WTC11 (cell line): Measurements from ENCODE around the gene LTBP1. TPM values are rescaled to one million over a fixed set of nuclear protein-coding genes. Genes with fewer than 3 reads are reported as not detected.

ENCODE experiments used
- ATAC-seq: fragments of 200-7000 bp; cut with Tn5 transposase; 2 replicates; pipeline ENCODE4 v1.10.0; 2021; ENCODE audit warnings: mild to moderate bottlenecking, moderate library complexity
- CTCF ChIA-PET: fragments of 300-600 bp; sonication (Branson Sonifier 250); formaldehyde crosslinking; loops from one replicate; lab custom pipeline; 2021; ENCODE audit warnings: antibody characterized with exemption; lab: Charles Lee
- POLR2A ChIA-PET: fragments of 350-600 bp; sonication (Branson Sonifier 250); formaldehyde crosslinking; loops from one replicate; lab custom pipeline; 2021; ENCODE audit warnings: antibody characterized with exemption; lab: Charles Lee
- DNase-seq: peaks from one replicate; pipeline ENCODE4 v3.0.0; 2021; ENCODE audit warnings: low spot score
- H3K27ac Mint-ChIP-seq: 2 replicates; pipeline ENCODE4 v1.8.0; 2021; ENCODE audit warnings: mixed read lengths
- H3K27me3 Mint-ChIP-seq: 2 replicates; pipeline ENCODE4 v1.8.0; 2021; ENCODE audit warnings: low read depth, mild to moderate bottlenecking, moderate library complexity, mixed read lengths
- H3K36me3 Mint-ChIP-seq: 2 replicates; pipeline ENCODE4 v1.8.0; 2021; ENCODE audit warnings: mixed read lengths
- H3K4me1 Mint-ChIP-seq: 2 replicates; pipeline ENCODE4 v1.8.0; 2022; ENCODE audit warnings: mixed read lengths
- H3K4me3 Mint-ChIP-seq: 2 replicates; pipeline ENCODE4 v1.8.0; 2021; ENCODE audit warnings: mild to moderate bottlenecking, moderate library complexity, mixed read lengths
- H3K9me3 Mint-ChIP-seq: 2 replicates; pipeline ENCODE4 v1.8.0; 2021; ENCODE audit warnings: mixed read lengths
- ATF3 ChIP-seq: sonication (generic); formaldehyde crosslinking; conservative IDR thresholded peaks from 2 replicates; pipeline ENCODE4 v1.8.1; 2022; ENCODE audit warnings: mild to moderate bottlenecking, missing genetic modification reagents
- ATF6 ChIP-seq: sonication (generic); formaldehyde crosslinking; IDR thresholded peaks from 2 replicates; pipeline ENCODE4 v1.8.1; 2023; ENCODE audit warnings: mild to moderate bottlenecking, missing genetic modification reagents
- CREB1 ChIP-seq: sonication (generic); formaldehyde crosslinking; IDR thresholded peaks from 2 replicates; pipeline ENCODE4 v1.8.0; 2023; ENCODE audit warnings: mild to moderate bottlenecking, missing genetic modification reagents
- CREM ChIP-seq: sonication (generic); formaldehyde crosslinking; IDR thresholded peaks from 2 replicates; pipeline ENCODE4 v1.8.1; 2022; ENCODE audit warnings: mild to moderate bottlenecking, missing genetic modification reagents, moderate library complexity
- ESRRA ChIP-seq: sonication (generic); formaldehyde crosslinking; IDR thresholded peaks from 2 replicates; pipeline ENCODE4 v1.8.1; 2022; ENCODE audit warnings: mild to moderate bottlenecking, missing genetic modification reagents, borderline replicate concordance
- ETV6 ChIP-seq: sonication (generic); formaldehyde crosslinking; IDR thresholded peaks from 2 replicates; pipeline ENCODE4 v1.8.1; 2022; ENCODE audit warnings: mild to moderate bottlenecking, missing genetic modification reagents
- HMGA2 ChIP-seq: fragments of 250-450 bp; sonication (Bioruptor Pico); IDR thresholded peaks from 2 replicates; pipeline ENCODE4 v1.4.0; 2021; ENCODE audit warnings: mild to moderate bottlenecking, moderate library complexity
- KAT7 ChIP-seq: sonication (generic); formaldehyde crosslinking; IDR thresholded peaks from 2 replicates; pipeline ENCODE4 v1.8.1; 2023; ENCODE audit warnings: missing genetic modification reagents, mild to moderate bottlenecking, borderline replicate concordance
- MXD4 ChIP-seq: fragments of 250-450 bp; sonication (Bioruptor Pico); IDR thresholded peaks from 2 replicates; pipeline ENCODE4 v1.8.0; 2021; ENCODE audit warnings: mild to moderate bottlenecking, moderate library complexity, borderline replicate concordance
- PRRX2 ChIP-seq: fragments of 250-450 bp; sonication (Bioruptor Pico); IDR thresholded peaks from 2 replicates; pipeline ENCODE4 v1.8.0; 2021; ENCODE audit warnings: mild to moderate bottlenecking
- TCF7 ChIP-seq: sonication (generic); formaldehyde crosslinking; IDR thresholded peaks from 2 replicates; pipeline ENCODE4 v1.8.0; 2022; ENCODE audit warnings: mild to moderate bottlenecking, low read depth, missing genetic modification reagents, moderate library complexity
- TEAD1 ChIP-seq: sonication (generic); formaldehyde crosslinking; IDR thresholded peaks from 2 replicates; pipeline ENCODE4 v1.8.0; 2022; ENCODE audit warnings: mild to moderate bottlenecking, missing genetic modification reagents
- TP53 ChIP-seq: sonication (generic); formaldehyde crosslinking; IDR thresholded peaks from 2 replicates; pipeline ENCODE4 v1.8.1; 2023; ENCODE audit warnings: mild to moderate bottlenecking, missing genetic modification reagents
- ZNF263 ChIP-seq: sonication (generic); formaldehyde crosslinking; IDR thresholded peaks from 2 replicates; pipeline ENCODE4 v1.8.1; 2022; ENCODE audit warnings: low read depth, mild to moderate bottlenecking, moderate library complexity, missing genetic modification reagents
- ZNF396 ChIP-seq: fragments of 250-450 bp; sonication (Bioruptor Pico); IDR thresholded peaks from 2 replicates; pipeline ENCODE4 v1.8.0; 2021; ENCODE audit warnings: mild to moderate bottlenecking, moderate library complexity, borderline replicate concordance
- ZNF425 ChIP-seq: fragments of 250-450 bp; sonication (Bioruptor Pico); conservative IDR thresholded peaks from 2 replicates; pipeline ENCODE4 v1.9.0; 2021; ENCODE audit warnings: mild to moderate bottlenecking
- ZNF532 ChIP-seq: fragments of 250-450 bp; sonication (Bioruptor Pico); IDR thresholded peaks from 2 replicates; pipeline ENCODE4 v1.9.0; 2021; ENCODE audit warnings: mild to moderate bottlenecking, borderline replicate concordance
- total RNA-seq: library from RNA; stranded (reverse); gene quantifications from 3 replicates; pipeline ENCODE4 v1.2.3, GENCODE V29; 2021
- TF ChIP-seq, protein P1 (sequence below): sonication (generic); formaldehyde crosslinking; IDR thresholded peaks from 2 replicates; pipeline ENCODE4 v1.8.0; 2022; ENCODE audit warnings: mild to moderate bottlenecking, missing genetic modification reagents
- TF ChIP-seq, protein P2 (sequence below): sonication (generic); formaldehyde crosslinking; conservative IDR thresholded peaks from 2 replicates; pipeline ENCODE4 v1.8.1; 2023; ENCODE audit warnings: mild to moderate bottlenecking, low read depth, missing genetic modification reagents, moderate library complexity
- TF ChIP-seq, protein P3 (sequence below): sonication (generic); formaldehyde crosslinking; IDR thresholded peaks from 2 replicates; pipeline ENCODE4 v1.8.0; 2023; ENCODE audit warnings: missing genetic modification reagents, mild to moderate bottlenecking, borderline replicate concordance

LTBP1 gene
- total RNA-seq, 1 experiment from 2014 or later: 33.6 TPM

DNA sequence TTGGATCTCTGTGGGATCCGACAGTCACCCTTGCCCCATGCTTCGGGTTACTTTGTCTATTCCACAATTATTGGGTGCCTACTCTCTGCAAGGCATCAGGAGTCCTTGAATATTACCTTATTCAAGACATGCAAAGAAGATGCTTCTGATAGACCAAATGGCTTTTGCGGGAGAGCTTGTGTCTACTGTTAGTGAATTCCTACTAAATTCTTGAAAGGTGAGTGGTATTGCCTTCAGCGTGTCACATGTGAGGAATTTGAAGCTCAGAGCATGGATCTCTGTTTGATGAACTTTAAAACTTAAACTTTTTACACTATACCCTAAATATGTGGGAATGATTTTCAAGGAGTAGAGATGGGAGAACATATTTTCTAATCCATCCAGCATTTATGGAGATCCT lies 184.4 kb downstream of the LTBP1 start:
- Mint-ChIP-seq H3K4me1 (peaks cover 21% of the 10 kb centered on the region), H3K27me3 (no peaks in the 10 kb centered on the region), H3K36me3 (no peaks in the 10 kb centered on the region), H3K9me3 (no peaks in the 10 kb centered on the region), H3K27ac (no peak overlapping the region), H3K4me3 (no peak overlapping the region)
- DNase-seq (no peak), ATAC-seq (no peak)
- CTCF ChIA-PET: no interaction called here
- POLR2A ChIA-PET: no interaction called here
- no peak for TF ChIP-seq TEAD1 (CRISPR knock-in tag)
- no peak for TF ChIP-seq ATF6 (CRISPR knock-in tag)
- TF ChIP-seq ZNF532 (CRISPR knock-in tag): no peak
- TF ChIP-seq KAT7 (CRISPR knock-in tag): no peak
- no peak for TF ChIP-seq TP53
- TF ChIP-seq, protein P1, sequence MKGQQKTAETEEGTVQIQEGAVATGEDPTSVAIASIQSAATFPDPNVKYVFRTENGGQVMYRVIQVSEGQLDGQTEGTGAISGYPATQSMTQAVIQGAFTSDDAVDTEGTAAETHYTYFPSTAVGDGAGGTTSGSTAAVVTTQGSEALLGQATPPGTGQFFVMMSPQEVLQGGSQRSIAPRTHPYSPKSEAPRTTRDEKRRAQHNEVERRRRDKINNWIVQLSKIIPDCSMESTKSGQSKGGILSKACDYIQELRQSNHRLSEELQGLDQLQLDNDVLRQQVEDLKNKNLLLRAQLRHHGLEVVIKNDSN (CRISPR knock-in tag): no peak
- TF ChIP-seq MXD4: no peak
- no peak for TF ChIP-seq ZNF396
- no peak for TF ChIP-seq CREB1 (CRISPR knock-in tag)
- TF ChIP-seq ZNF263 (CRISPR knock-in tag): no peak
- TF ChIP-seq ETV6: no peak
- no peak for TF ChIP-seq HMGA2
- no peak for TF ChIP-seq ZNF425 (CRISPR knock-in tag)
- no peak for TF ChIP-seq CREM (CRISPR knock-in tag)
- TF ChIP-seq PRRX2 (CRISPR knock-in tag): no peak
- no peak for TF ChIP-seq ATF3 (CRISPR knock-in tag)
- TF ChIP-seq, protein P2, sequence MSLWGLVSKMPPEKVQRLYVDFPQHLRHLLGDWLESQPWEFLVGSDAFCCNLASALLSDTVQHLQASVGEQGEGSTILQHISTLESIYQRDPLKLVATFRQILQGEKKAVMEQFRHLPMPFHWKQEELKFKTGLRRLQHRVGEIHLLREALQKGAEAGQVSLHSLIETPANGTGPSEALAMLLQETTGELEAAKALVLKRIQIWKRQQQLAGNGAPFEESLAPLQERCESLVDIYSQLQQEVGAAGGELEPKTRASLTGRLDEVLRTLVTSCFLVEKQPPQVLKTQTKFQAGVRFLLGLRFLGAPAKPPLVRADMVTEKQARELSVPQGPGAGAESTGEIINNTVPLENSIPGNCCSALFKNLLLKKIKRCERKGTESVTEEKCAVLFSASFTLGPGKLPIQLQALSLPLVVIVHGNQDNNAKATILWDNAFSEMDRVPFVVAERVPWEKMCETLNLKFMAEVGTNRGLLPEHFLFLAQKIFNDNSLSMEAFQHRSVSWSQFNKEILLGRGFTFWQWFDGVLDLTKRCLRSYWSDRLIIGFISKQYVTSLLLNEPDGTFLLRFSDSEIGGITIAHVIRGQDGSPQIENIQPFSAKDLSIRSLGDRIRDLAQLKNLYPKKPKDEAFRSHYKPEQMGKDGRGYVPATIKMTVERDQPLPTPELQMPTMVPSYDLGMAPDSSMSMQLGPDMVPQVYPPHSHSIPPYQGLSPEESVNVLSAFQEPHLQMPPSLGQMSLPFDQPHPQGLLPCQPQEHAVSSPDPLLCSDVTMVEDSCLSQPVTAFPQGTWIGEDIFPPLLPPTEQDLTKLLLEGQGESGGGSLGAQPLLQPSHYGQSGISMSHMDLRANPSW: no peak
- TF ChIP-seq, protein P3, sequence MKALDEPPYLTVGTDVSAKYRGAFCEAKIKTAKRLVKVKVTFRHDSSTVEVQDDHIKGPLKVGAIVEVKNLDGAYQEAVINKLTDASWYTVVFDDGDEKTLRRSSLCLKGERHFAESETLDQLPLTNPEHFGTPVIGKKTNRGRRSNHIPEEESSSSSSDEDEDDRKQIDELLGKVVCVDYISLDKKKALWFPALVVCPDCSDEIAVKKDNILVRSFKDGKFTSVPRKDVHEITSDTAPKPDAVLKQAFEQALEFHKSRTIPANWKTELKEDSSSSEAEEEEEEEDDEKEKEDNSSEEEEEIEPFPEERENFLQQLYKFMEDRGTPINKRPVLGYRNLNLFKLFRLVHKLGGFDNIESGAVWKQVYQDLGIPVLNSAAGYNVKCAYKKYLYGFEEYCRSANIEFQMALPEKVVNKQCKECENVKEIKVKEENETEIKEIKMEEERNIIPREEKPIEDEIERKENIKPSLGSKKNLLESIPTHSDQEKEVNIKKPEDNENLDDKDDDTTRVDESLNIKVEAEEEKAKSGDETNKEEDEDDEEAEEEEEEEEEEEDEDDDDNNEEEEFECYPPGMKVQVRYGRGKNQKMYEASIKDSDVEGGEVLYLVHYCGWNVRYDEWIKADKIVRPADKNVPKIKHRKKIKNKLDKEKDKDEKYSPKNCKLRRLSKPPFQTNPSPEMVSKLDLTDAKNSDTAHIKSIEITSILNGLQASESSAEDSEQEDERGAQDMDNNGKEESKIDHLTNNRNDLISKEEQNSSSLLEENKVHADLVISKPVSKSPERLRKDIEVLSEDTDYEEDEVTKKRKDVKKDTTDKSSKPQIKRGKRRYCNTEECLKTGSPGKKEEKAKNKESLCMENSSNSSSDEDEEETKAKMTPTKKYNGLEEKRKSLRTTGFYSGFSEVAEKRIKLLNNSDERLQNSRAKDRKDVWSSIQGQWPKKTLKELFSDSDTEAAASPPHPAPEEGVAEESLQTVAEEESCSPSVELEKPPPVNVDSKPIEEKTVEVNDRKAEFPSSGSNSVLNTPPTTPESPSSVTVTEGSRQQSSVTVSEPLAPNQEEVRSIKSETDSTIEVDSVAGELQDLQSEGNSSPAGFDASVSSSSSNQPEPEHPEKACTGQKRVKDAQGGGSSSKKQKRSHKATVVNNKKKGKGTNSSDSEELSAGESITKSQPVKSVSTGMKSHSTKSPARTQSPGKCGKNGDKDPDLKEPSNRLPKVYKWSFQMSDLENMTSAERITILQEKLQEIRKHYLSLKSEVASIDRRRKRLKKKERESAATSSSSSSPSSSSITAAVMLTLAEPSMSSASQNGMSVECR (CRISPR knock-in tag): no peak
- TF ChIP-seq TCF7 (CRISPR knock-in tag): no peak
- no peak for TF ChIP-seq ESRRA (CRISPR knock-in tag)
